ENCODE results near the gene GRK5. TPM values are rescaled to one million over a fixed set of nuclear protein-coding genes. Genes with fewer than 3 reads are reported as not detected.
A peak's percentile ranks its signal among the peaks of the same experiment; 100 is the strongest.
"Not testable (repeated sequence)": the region's sequence is repeated elsewhere in the genome, so short reads cannot be mapped to it uniquely, and the experiment has no call there.

GRK5 gene
- total and polyA plus RNA-seq, 7 donors: 7.9 to 32.4 (median 19.8) TPM

DNA sequence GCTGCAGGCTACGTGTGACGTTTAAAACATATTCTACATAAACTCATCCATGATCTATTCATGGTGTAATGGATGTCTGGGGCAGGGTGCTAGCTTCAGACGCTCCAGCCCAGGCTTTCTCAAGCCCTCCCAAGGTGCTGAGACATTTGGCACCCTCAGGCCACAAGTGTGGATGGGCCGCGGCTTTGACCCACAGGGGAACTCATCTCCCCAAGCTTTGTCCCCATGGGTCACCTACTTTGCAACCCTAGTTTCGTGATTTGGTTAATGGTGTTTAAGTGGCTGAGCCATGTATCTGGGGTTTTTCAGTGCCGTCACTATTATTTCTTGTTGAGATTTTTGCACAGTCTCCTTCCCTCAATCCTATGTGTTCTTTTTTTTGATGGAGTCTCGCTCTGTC, 66.0 kb downstream of the GRK5 start:
- Histone ChIP-seq H3K4me1 (peaks cover 0 to 58% (median 46%) of the 10 kb centered on the region in 4 donors), H3K4me3 (no peak overlapping the region), H3K27me3 (no peaks in the 10 kb centered on the region), H3K9me3 (no peaks in the 10 kb centered on the region), H3K27ac (no peak overlapping the region), H3K36me3 (no peaks in the 10 kb centered on the region)
- 93 to 97% methylated on average over 8 of the region's 8 CpGs for WGBS, 2 donors
- no peak for DNase-seq
- intact Hi-C loops (cut with DNase I): no loop called here
- TF ChIP-seq EP300 (IDR thresholded peaks at IDR 0.05) (no peak), POLR2AphosphoS5 (IDR thresholded peaks at IDR 0.05) (no peak), POLR2A (IDR thresholded peaks at IDR 0.05) (no peak), CTCF (IDR thresholded peaks at IDR 0.05) (no peak)

GRCh38 chr10:119274519-119275045, 67.2 kb downstream of the GRK5 start:
- no peaks in the 10 kb centered on the region for H3K9me3 ChIP-seq
- WGBS, 2 donors: 86 to 92% methylated on average over 4 of the region's 4 CpGs
- H3K27ac ChIP-seq: peak overlapping the region in 3 of 4 donors; percentile 3 to 48 (median 37)
- peaks cover 0 to 52% (median 42%) of the 10 kb centered on the region in 4 donors for H3K4me1 ChIP-seq
- no peaks in the 10 kb centered on the region for H3K27me3 ChIP-seq
- H3K4me3 ChIP-seq: no peak overlapping the region
- DNase-seq: no peak
- intact Hi-C loops (cut with DNase I): no loop called here
- TF ChIP-seq POLR2A (IDR thresholded peaks at IDR 0.05): no peak
- TF ChIP-seq CTCF (IDR thresholded peaks at IDR 0.05): no peak
- no peak for TF ChIP-seq EP300 (IDR thresholded peaks at IDR 0.05)
- no peak for TF ChIP-seq POLR2AphosphoS5 (IDR thresholded peaks at IDR 0.05)
- H3K36me3 ChIP-seq: no peaks in the 10 kb centered on the region

DNA sequence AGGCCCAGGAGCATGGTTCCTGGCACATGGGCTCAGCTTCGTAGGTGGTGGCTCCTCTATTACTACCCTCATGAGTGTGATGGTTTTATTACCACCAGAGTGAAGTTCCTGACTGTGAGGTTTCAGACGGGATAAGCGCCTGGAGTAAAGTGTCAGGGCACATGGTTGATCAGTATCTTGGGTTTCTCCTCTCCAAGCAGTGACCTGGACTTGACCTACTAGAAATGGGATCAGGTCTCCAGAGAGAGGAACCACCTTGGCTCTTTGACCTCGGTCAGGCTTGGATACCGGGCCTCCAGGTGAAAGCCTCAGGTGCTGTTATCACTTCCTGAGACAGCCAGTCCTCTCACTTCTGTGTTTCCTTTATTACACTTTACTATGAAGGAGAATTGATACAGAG, 67.7 kb downstream of the GRK5 start:
- no peak for DNase-seq
- Histone ChIP-seq H3K36me3 (no peaks in the 10 kb centered on the region), H3K9me3 (no peaks in the 10 kb centered on the region), H3K4me3 (no peak overlapping the region), H3K4me1 (peaks cover 0 to 47% (median 42%) of the 10 kb centered on the region in 4 donors), H3K27ac (peak overlapping the region in 3 of 4 donors; percentile 3 to 48 (median 37)), H3K27me3 (no peaks in the 10 kb centered on the region)
- TF ChIP-seq POLR2A (IDR thresholded peaks at IDR 0.05): no peak
- no peak for TF ChIP-seq POLR2AphosphoS5 (IDR thresholded peaks at IDR 0.05)
- no peak for TF ChIP-seq EP300 (IDR thresholded peaks at IDR 0.05)
- TF ChIP-seq CTCF (IDR thresholded peaks at IDR 0.05): no peak
- 70 to 74% methylated on average over 5 of the region's 5 CpGs for WGBS, 2 donors
- intact Hi-C loops (cut with DNase I): no loop called here

DNA sequence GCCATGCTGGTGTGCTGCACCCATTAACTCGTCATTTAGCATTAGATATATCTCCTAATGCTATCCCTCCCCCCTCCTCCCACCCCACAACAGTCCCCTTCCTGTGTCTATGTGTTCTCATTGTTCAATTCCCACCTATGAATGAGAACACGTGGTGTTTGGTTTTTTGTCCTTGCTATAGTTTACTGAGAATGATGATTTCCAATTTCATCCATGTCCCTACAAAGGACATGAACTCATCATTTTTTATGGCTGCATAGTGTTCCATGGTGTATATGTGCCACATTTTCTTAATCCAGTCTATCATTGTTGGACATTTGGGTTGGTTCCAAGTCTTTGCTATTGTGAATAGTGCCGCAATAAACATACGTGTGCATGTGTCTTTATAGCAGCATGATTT, 68.8 kb downstream of the GRK5 start:
- DNase-seq; H3K4me3 ChIP-seq; H3K27ac ChIP-seq; H3K9me3 ChIP-seq; H3K27me3 ChIP-seq; H3K36me3 ChIP-seq; intact Hi-C loops (cut with DNase I): not testable (repeated sequence)
- peaks cover 0 to 47% (median 40%) of the 10 kb centered on the region in 4 donors for H3K4me1 ChIP-seq
- 92 to 93% methylated on average over 2 of the region's 4 CpGs for WGBS, 2 donors

GRCh38 chr10:119278126-119278709, 70.8 kb downstream of the GRK5 start:
- intact Hi-C loops (cut with DNase I): no loop called here
- Histone ChIP-seq H3K27me3 (no peaks in the 10 kb centered on the region), H3K4me1 (peaks cover 0 to 54% (median 42%) of the 10 kb centered on the region in 4 donors), H3K4me3 (no peak overlapping the region), H3K36me3 (no peaks in the 10 kb centered on the region), H3K9me3 (no peaks in the 10 kb centered on the region), H3K27ac (peak overlapping the region in 1 of 4 donors; percentile 38)
- no peak for DNase-seq
- TF ChIP-seq EP300 (IDR thresholded peaks at IDR 0.05): no peak
- no peak for TF ChIP-seq CTCF (IDR thresholded peaks at IDR 0.05)
- no peak for TF ChIP-seq POLR2AphosphoS5 (IDR thresholded peaks at IDR 0.05)
- TF ChIP-seq POLR2A (IDR thresholded peaks at IDR 0.05): no peak
- WGBS, 2 donors: 92 to 93% methylated on average over 14 of the region's 14 CpGs

Data from sigmoid colon (tissue), 7 donors.